B cell (primary cell): ENCODE data around the gene EPHA2.

Source experiments
- EZH2 ChIP-seq: IDR thresholded peaks from 2 replicates; pipeline ENCODE4 v1.6.1; 2012; ENCODE audit warnings: borderline replicate concordance, low read depth, mild to moderate bottlenecking, moderate library complexity, low read length; ENCODE audit not compliant: insufficient read depth, poor library complexity, severe bottlenecking
- TF ChIP-seq, protein P1 (sequence below): fragments of 200-600 bp; IDR thresholded peaks from one replicate; pipeline ENCODE4 v1.8.0; 2022; ENCODE audit warnings: antibody characterized with exemption, mild to moderate bottlenecking

DNA sequence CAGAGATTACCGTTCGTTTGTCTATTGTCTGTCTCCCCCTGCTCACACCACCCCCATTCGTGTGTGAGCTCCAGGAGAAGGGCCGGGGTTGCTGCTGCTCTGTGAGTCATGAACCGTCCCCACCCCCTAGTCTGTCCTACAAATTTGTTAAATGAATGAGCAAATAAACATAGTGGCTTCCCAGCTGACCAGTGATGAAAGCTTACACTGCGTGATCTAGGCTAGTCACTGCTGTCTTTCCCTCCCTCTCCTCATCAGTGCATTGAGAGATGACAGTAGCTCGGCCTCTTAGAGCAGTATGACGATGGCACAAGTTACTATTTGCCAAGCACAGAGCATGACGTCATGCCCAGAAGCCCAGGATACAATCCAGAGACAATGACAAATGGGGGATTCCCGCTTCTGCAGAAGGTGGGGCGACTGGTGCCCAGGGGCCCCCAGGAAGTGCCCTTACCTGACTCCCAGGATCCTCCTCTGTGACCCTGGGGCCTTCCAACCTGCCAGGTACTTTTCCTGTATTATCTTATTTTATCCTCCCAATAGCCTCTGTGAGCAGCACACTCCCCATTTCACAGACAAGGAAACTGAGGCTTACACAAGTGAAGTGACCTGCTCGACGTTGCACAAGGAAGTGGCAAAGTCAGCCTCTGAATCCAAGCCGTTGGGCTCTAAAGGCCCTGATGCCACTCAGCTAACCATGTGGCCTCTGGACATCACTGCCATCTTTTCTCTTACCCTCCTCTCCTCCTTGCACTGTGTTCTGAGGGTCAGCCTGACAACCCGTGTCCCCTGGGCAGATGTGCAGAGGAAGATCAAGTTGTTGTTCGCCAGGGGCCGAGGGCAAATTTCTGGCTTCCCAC is 8.6 kb upstream of the EPHA2 start:
- TF ChIP-seq, protein P1, sequence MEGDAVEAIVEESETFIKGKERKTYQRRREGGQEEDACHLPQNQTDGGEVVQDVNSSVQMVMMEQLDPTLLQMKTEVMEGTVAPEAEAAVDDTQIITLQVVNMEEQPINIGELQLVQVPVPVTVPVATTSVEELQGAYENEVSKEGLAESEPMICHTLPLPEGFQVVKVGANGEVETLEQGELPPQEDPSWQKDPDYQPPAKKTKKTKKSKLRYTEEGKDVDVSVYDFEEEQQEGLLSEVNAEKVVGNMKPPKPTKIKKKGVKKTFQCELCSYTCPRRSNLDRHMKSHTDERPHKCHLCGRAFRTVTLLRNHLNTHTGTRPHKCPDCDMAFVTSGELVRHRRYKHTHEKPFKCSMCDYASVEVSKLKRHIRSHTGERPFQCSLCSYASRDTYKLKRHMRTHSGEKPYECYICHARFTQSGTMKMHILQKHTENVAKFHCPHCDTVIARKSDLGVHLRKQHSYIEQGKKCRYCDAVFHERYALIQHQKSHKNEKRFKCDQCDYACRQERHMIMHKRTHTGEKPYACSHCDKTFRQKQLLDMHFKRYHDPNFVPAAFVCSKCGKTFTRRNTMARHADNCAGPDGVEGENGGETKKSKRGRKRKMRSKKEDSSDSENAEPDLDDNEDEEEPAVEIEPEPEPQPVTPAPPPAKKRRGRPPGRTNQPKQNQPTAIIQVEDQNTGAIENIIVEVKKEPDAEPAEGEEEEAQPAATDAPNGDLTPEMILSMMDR: no peak
- TF ChIP-seq EZH2: no peak
